Stimulated activated CD8-positive, alpha-beta memory T cell treated with anti-CD3 and anti-CD28 coated beads, Interleukin-15, amount 100 ng/mL, for 1 hour (primary cell): ENCODE measurements around the gene SCP2.
A peak's percentile ranks its signal among the peaks of the same experiment; 100 is the strongest.

ENCODE experiments used
- DNase-seq: peaks from one replicate; pipeline ENCODE4 v3.0.0-alpha.2; 2020; ENCODE audit warnings: low read depth

SCP2 gene

GRCh38 chr1:52927212-52928014 lies at the start of gene SCP2:
SCP2 (plus strand) TSS chr1:52927276; CDS start chr1:52927397, 121 bp downstream.
- DNase-seq = peak; percentile 60

GRCh38 chr1:52877554-52877953 lies 49.5 kb upstream of the SCP2 start:
- no peak for DNase-seq

- DNase-seq = no peak
Observed at GRCh38 chr1:52880206-52880605, 46.9 kb upstream of the SCP2 start.

GRCh38 chr1:52887483-52887882 lies 39.6 kb upstream of the SCP2 start:
- no peak for DNase-seq

- no peak for DNase-seq
Observed at GRCh38 chr1:52892424-52893215, 34.5 kb upstream of the SCP2 start.

GRCh38 chr1:52899445-52899894 lies 27.6 kb upstream of the SCP2 start:
- no peak for DNase-seq

GRCh38 chr1:52900402-52900801 lies 26.7 kb upstream of the SCP2 start:
- no peak for DNase-seq

- no peak for DNase-seq
Observed at GRCh38 chr1:52901384-52901783, 25.7 kb upstream of the SCP2 start.

- no peak for DNase-seq
Observed at GRCh38 chr1:52904208-52904926, 22.7 kb upstream of the SCP2 start.

- DNase-seq = no peak
Observed at GRCh38 chr1:52904927-52905698, 22.0 kb upstream of the SCP2 start.

- DNase-seq = no peak
Observed at GRCh38 chr1:52906135-52906603, 20.9 kb upstream of the SCP2 start.

GRCh38 chr1:52907068-52907811 lies 19.8 kb upstream of the SCP2 start:
- no peak for DNase-seq

GRCh38 chr1:52907812-52908153 lies 19.3 kb upstream of the SCP2 start:
- DNase-seq = no peak

- DNase-seq = no peak
Observed at GRCh38 chr1:52911541-52911940, 15.5 kb upstream of the SCP2 start.

GRCh38 chr1:52913014-52913413 lies 14.1 kb upstream of the SCP2 start:
- DNase-seq = no peak

GRCh38 chr1:52913537-52913936 lies 13.5 kb upstream of the SCP2 start:
- DNase-seq = no peak

GRCh38 chr1:52914463-52914862 lies 12.6 kb upstream of the SCP2 start:
- no peak for DNase-seq

GRCh38 chr1:52915211-52915854 lies 11.7 kb upstream of the SCP2 start:
- DNase-seq = no peak

- no peak for DNase-seq
Observed at GRCh38 chr1:52915855-52916220, 11.2 kb upstream of the SCP2 start.

GRCh38 chr1:52916241-52916975 lies 10.7 kb upstream of the SCP2 start:
- no peak for DNase-seq
